ENCODE results near the gene PLEKHO2.
A peak's percentile ranks its signal among the peaks of the same experiment; 100 is the strongest.

PLEKHO2 gene

DNA sequence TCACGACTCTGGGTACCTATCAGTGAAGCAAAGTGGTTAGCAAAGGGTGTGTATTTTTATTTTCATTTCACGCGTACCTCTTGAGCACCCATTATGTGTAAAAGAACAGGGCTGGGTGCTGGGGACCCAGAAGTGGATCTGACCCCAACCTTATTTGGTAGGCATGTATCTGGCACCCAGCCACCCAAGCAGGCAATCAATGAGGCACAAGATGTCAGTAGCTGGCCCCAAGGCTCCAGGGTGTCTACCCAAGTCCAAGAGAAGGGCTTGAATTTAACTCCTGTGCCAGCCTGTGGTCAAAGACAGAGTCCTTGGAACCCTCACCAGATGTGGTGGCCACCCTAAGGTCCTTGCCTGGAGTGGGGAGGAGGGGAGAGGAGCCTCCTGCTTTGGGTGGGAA lies 5.7 kb downstream of the PLEKHO2 start:
- Histone ChIP-seq H3K27me3 (ENCODE audit: control insufficient read depth in 1 of 2, insufficient read depth in 2 of 2, low read length in 2 of 2) (no peaks in the 10 kb centered on the region), H3K36me3 (ENCODE audit: insufficient read depth, low read length) (peaks cover 17% of the 10 kb centered on the region), H3K4me1 (ENCODE audit: insufficient read depth, low read length) (peaks cover 62% of the 10 kb centered on the region), H3K9me3 (ENCODE audit: low read length) (no peaks in the 10 kb centered on the region), H3K4me3 (ENCODE audit: low read depth in 1 of 2, low read length in 2 of 2) (no peak overlapping the region), H3K9ac (ENCODE audit: low read length) (no peak overlapping the region), H3K27ac (ENCODE audit: low read depth, low read length) (peak overlapping the region; percentile 55)

DNA sequence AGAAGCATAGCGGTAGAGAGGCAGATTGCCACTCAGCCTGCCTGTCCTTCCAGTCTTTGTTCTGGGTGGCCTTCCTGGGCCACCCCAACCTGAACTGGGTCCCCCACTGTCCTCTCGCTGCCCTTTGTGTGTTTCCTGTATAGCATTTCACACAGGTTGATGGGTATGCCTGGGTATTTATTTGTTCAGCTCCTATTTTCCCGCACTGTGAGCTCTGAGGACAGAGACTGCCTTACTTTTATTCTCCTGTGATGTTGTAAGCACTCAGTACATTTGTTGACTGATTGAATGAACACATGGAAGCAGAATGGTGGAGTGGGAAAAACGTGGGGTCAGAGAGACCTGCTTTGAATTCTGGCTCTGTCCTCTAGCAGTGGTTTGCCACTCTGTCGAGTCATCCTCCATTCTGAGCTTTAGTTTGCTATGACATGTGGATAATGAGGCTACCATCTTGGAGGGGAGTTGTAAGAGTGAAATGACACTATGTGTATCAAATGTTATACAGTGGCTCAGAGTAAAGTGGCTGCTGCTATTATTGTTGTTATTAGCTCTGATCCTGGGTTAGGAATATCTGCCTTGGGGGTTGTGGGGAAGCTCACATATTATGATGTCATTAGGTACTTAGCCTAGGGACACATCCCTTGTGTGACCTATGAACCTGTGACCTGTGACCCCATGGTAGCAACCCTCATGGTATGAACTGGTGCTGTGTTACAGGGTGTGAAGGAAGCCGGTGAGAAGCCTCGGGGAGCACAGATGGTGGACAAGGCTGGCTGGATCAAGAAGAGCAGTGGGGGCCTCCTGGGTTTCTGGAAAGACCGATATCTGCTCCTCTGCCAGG lies 6.4 kb downstream of the PLEKHO2 start:
- no peaks in the 10 kb centered on the region for H3K9me3 ChIP-seq (ENCODE audit: low read length)
- no peak overlapping the region for H3K9ac ChIP-seq (ENCODE audit: low read length)
- no peak overlapping the region for H3K27ac ChIP-seq (ENCODE audit: low read depth, low read length)
- H3K4me3 ChIP-seq (ENCODE audit: low read depth in 1 of 2, low read length in 2 of 2) = no peak overlapping the region
- peaks cover 17% of the 10 kb centered on the region for H3K36me3 ChIP-seq (ENCODE audit: insufficient read depth, low read length)
- no peaks in the 10 kb centered on the region for H3K27me3 ChIP-seq (ENCODE audit: control insufficient read depth in 1 of 2, insufficient read depth in 2 of 2, low read length in 2 of 2)
- H3K4me1 ChIP-seq (ENCODE audit: insufficient read depth, low read length) = peaks cover 62% of the 10 kb centered on the region

DNA sequence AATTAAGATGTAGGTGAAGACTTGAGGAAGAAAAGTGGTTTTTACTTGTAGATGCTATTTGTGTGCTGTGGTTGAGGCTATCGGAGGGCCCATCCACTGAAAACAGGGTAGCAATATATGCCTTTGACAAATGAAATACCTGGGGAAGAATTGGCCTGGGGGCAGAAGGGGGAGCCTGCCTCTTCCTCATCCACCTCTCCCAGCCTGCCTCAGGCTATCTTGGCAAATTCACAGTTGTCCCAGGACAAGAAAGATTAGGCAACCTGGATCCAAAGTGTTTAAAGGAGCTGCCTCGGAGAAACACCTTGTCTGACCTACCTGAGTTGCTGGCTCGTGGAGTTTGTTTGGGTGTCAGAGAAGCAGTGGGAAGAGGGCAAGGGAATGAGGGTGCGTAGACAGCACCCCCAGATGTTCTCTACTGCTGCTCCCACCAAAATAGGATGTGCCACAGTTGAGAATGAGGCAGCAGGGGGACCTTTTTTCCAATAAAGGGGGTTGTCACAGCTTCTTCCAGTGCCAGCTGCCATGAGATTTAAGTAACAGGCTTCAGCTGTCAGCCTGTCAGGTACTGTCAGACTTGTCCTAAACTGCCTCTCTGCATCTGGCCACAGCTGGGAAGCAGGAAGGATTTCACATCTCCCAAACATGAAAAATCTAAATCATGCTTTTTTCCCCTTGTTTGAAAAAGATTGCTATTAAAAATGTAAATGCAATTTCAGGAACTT lies 9.2 kb downstream of the PLEKHO2 start:
- H3K4me3 ChIP-seq (ENCODE audit: low read depth in 1 of 2, low read length in 2 of 2) = no peak overlapping the region
- H3K27ac ChIP-seq (ENCODE audit: low read depth, low read length) = peak overlapping the region; percentile 80
- H3K4me1 ChIP-seq (ENCODE audit: insufficient read depth, low read length) = peaks cover 65% of the 10 kb centered on the region
- H3K9me3 ChIP-seq (ENCODE audit: low read length) = no peaks in the 10 kb centered on the region
- no peaks in the 10 kb centered on the region for H3K27me3 ChIP-seq (ENCODE audit: control insufficient read depth in 1 of 2, insufficient read depth in 2 of 2, low read length in 2 of 2)
- H3K36me3 ChIP-seq (ENCODE audit: insufficient read depth, low read length) = peaks cover 40% of the 10 kb centered on the region
- peak overlapping the region; percentile 47 for H3K9ac ChIP-seq (ENCODE audit: low read length)

DNA sequence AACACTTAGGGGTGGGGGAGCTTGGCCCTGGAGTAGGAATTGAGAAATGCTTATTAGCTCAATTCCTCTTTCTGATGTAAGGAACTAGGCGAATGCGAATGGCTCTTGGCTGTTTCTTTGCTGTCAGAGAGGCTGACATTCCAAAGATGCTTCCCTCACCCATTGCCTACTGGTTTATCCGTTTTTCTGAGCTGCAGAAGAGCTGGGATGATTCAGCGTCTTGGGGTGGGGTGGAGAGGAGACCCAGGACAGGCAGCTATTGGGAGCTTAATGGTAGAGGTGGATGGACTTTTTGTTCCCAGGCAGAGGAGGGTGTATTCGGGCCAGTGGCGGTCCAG lies 9.8 kb downstream of the PLEKHO2 start:
- H3K4me1 ChIP-seq (ENCODE audit: insufficient read depth, low read length) = peaks cover 67% of the 10 kb centered on the region
- peaks cover 41% of the 10 kb centered on the region for H3K36me3 ChIP-seq (ENCODE audit: insufficient read depth, low read length)
- peak overlapping the region; percentile 80 for H3K27ac ChIP-seq (ENCODE audit: low read depth, low read length)
- peak overlapping the region; percentile 47 for H3K9ac ChIP-seq (ENCODE audit: low read length)
- no peak overlapping the region for H3K4me3 ChIP-seq (ENCODE audit: low read depth in 1 of 2, low read length in 2 of 2)
- H3K27me3 ChIP-seq (ENCODE audit: control insufficient read depth in 1 of 2, insufficient read depth in 2 of 2, low read length in 2 of 2) = no peaks in the 10 kb centered on the region
- H3K9me3 ChIP-seq (ENCODE audit: low read length) = no peaks in the 10 kb centered on the region

DNA sequence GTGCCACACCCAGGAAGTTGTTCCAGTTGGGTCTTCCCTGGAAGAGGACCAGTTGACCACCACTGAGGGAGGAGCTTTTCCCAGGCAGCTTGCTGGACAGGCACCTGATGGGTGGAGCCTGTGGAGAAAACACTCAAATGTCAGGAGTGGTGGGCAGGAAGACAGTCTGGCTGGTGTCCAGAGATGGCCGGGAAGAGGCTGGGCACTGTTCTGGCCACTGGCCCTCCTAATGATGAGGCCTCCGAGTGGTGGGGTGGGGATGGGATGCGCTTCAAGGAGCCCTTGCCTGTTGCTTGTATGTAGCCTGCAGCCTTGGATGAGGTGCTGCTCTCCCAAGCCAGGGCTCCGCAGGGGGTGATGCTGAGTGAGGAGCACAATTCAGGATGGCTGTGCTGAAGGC lies 12.3 kb downstream of the PLEKHO2 start:
- Histone ChIP-seq H3K27ac (ENCODE audit: low read depth, low read length) (no peak overlapping the region), H3K9ac (ENCODE audit: low read length) (no peak overlapping the region), H3K4me3 (ENCODE audit: low read depth in 1 of 2, low read length in 2 of 2) (no peak overlapping the region), H3K4me1 (ENCODE audit: insufficient read depth, low read length) (peaks cover 77% of the 10 kb centered on the region), H3K9me3 (ENCODE audit: low read length) (no peaks in the 10 kb centered on the region), H3K27me3 (ENCODE audit: control insufficient read depth in 1 of 2, insufficient read depth in 2 of 2, low read length in 2 of 2) (no peaks in the 10 kb centered on the region), H3K36me3 (ENCODE audit: insufficient read depth, low read length) (peaks cover 43% of the 10 kb centered on the region)

DNA sequence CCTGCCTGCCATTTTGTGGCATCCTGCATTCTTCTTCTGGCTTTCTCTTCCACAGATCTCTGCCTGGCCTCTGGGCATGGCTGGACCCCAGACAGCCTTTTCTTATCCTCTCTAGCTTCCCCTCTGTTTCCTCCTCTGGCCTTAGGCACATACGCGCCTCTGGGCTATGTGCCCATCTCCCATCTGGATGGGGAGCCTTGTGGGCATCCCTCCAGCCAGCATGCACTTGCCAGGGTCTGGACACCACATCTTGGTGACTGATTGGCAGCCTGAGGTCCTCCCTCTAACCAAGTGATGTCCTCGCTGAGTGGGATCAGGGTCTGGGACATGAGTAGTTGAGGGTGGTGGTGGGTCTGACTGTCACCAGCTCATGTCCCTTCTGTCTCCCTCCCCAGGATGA lies 12.8 kb downstream of the PLEKHO2 start:
- peaks cover 82% of the 10 kb centered on the region for H3K4me1 ChIP-seq (ENCODE audit: insufficient read depth, low read length)
- no peak overlapping the region for H3K4me3 ChIP-seq (ENCODE audit: low read depth in 1 of 2, low read length in 2 of 2)

DNA sequence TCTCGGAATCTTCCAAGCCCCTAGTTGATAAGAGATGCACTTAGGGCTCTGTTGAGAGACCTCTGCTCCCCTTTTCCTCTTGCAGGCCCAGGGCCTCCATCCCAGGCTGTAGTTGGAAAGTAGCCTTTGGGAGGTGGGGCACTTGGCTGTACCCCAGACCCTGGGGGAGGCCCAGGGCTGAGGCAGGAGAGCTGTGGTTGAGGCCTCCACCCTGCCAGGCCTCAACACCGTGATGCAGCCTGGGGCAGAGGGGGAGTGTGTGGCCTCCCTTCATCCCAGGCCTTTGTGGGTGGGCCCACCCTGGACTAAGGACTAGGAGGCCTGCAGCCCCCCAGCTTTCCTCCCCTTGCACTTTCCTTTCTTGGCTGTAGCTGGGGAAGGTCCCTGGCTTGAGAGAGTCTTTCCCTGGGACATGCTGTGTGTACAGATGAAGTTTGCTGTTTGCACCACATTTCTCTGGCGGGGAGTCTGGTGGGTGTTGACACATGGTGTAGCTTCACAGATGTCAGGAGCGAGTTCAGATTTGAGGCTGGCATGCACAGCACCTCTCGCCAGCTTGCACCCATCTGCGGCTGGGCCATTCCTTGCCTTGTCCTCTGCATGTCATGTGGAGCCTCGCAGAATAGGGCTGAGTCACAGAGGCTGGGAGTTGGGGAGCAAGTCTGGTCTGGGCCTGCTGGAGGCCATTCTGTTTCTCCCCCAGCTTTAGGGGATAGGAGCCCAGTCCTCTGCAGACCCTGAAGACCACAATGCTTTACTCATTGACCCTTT lies 13.7 kb downstream of the PLEKHO2 start:
- Histone ChIP-seq H3K9me3 (ENCODE audit: low read length) (no peaks in the 10 kb centered on the region), H3K4me3 (ENCODE audit: low read depth in 1 of 2, low read length in 2 of 2) (no peak overlapping the region), H3K4me1 (ENCODE audit: insufficient read depth, low read length) (peaks cover 83% of the 10 kb centered on the region), H3K27me3 (ENCODE audit: control insufficient read depth in 1 of 2, insufficient read depth in 2 of 2, low read length in 2 of 2) (no peaks in the 10 kb centered on the region), H3K9ac (ENCODE audit: low read length) (no peak overlapping the region), H3K27ac (ENCODE audit: low read depth, low read length) (peak overlapping the region; percentile 60), H3K36me3 (ENCODE audit: insufficient read depth, low read length) (peaks cover 49% of the 10 kb centered on the region)

More for the DNA sequence above, 12.8 kb downstream of the PLEKHO2 start:
- H3K9ac ChIP-seq (ENCODE audit: low read length) = no peak overlapping the region
- no peaks in the 10 kb centered on the region for H3K27me3 ChIP-seq (ENCODE audit: control insufficient read depth in 1 of 2, insufficient read depth in 2 of 2, low read length in 2 of 2)
- peaks cover 46% of the 10 kb centered on the region for H3K36me3 ChIP-seq (ENCODE audit: insufficient read depth, low read length)
- no peaks in the 10 kb centered on the region for H3K9me3 ChIP-seq (ENCODE audit: low read length)
- peak overlapping the region; percentile 2 for H3K27ac ChIP-seq (ENCODE audit: low read depth, low read length)

DNA sequence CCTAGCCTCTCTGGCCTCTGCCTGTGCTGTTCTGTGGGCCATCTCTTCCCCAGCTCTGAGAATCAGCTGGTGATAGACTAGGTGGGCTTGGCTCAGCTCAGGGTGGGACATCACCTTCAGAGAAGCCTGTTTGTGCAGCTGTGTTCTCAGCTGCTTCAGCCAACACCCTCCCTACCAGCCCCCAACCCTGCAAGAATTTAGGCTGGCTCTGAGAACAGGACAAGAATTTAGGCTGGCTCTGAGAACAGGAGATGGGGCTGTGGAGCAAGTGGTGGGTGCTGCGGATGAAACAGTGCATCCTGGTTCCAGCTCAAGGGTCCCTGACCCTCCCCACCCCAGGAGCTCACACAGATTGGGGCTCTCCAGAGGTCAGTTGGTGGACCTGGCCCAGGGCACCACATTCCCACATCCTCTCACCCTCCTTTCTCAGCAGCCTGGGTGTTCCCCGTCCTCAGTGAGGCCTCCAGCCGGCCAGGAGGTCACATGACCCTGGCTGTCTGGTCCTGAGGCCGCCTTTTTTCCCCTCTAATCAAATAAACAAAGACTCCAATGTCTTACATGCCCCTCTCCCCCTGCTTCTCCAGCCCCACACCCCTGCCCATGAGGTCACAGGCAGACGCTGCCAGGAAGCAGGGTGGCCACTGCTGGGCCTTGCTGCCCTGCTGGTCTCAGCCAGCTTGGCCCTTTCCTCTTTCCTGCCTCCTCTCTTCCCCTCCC lies 14.9 kb downstream of the PLEKHO2 start:
- Histone ChIP-seq H3K36me3 (ENCODE audit: insufficient read depth, low read length) (peaks cover 55% of the 10 kb centered on the region), H3K27ac (ENCODE audit: low read depth, low read length) (peak overlapping the region; percentile 60), H3K4me1 (ENCODE audit: insufficient read depth, low read length) (peaks cover 71% of the 10 kb centered on the region), H3K9ac (ENCODE audit: low read length) (peak overlapping the region; percentile 1), H3K4me3 (ENCODE audit: low read depth in 1 of 2, low read length in 2 of 2) (peak overlapping the region in 1 of 2 donors; percentile 17), H3K9me3 (ENCODE audit: low read length) (no peaks in the 10 kb centered on the region), H3K27me3 (ENCODE audit: control insufficient read depth in 1 of 2, insufficient read depth in 2 of 2, low read length in 2 of 2) (no peaks in the 10 kb centered on the region)

DNA sequence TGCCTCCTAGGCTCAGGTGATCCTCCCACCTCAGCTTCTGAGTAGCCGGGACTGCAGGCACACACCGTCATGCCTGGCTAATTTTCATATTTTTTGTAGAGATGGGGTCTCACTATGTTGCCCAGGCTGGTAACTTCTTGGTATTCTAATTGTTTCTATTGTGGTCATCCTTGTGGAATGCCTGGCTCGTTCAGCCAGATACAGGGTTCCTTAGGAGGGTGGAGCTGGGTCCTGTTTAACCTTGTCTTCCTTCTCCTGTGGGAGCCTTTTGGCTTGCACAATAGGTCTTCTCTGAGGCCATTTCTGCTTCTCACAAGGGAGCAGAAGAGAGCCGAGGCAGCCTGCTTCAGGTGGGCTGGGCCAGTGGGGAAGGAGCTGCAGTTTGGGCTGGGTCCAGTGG lies 15.7 kb downstream of the PLEKHO2 start:
- H3K27ac ChIP-seq (ENCODE audit: low read depth, low read length) = peak overlapping the region; percentile 60
- peaks cover 64% of the 10 kb centered on the region for H3K36me3 ChIP-seq (ENCODE audit: insufficient read depth, low read length)
- peak overlapping the region in 1 of 2 donors; percentile 17 for H3K4me3 ChIP-seq (ENCODE audit: low read depth in 1 of 2, low read length in 2 of 2)
- H3K4me1 ChIP-seq (ENCODE audit: insufficient read depth, low read length) = peaks cover 69% of the 10 kb centered on the region
- no peaks in the 10 kb centered on the region for H3K27me3 ChIP-seq (ENCODE audit: control insufficient read depth in 1 of 2, insufficient read depth in 2 of 2, low read length in 2 of 2)
- H3K9me3 ChIP-seq (ENCODE audit: low read length) = no peaks in the 10 kb centered on the region
- no peak overlapping the region for H3K9ac ChIP-seq (ENCODE audit: low read length)

DNA sequence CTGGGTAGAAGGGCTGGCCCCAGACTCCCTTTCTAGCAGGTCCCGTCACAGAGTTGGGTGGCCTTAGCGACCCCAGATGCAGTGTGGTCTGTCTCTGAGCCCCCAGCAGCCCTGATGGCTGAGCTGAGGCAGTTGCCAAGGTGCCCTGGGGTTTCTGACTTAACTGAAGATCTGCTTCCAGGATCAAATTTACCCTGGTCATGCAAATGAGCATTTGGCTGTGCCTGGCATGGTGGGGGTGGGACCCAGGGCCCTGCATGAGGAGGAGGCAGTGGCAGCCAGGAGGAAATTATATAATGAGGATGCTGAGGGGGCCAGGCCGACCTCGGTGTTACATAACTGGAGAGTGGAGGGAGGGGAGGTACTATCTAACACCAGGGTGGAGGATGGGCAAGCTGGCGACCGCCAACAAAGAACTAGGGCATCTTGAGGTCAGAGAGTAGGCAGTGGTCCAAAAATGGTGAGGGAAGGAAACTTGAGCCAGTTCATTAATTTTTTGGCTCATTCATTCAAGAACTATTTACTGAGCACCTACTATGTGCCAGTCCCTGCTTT lies 16.4 kb downstream of the PLEKHO2 start:
- Histone ChIP-seq H3K9ac (ENCODE audit: low read length) (no peak overlapping the region), H3K27me3 (ENCODE audit: control insufficient read depth in 1 of 2, insufficient read depth in 2 of 2, low read length in 2 of 2) (no peaks in the 10 kb centered on the region), H3K9me3 (ENCODE audit: low read length) (no peaks in the 10 kb centered on the region), H3K36me3 (ENCODE audit: insufficient read depth, low read length) (peaks cover 64% of the 10 kb centered on the region), H3K4me1 (ENCODE audit: insufficient read depth, low read length) (peaks cover 68% of the 10 kb centered on the region), H3K27ac (ENCODE audit: low read depth, low read length) (peak overlapping the region; percentile 60), H3K4me3 (ENCODE audit: low read depth in 1 of 2, low read length in 2 of 2) (peak overlapping the region; percentile 10 to 11)
